HG03520 (cell line): ENCODE results near the gene MPPED1.

ENCODE experiments used
- ATAC-seq: cut with Tn5 transposase; IDR thresholded peaks from one replicate; pipeline ENCODE4 v1.9.1; 2021; ENCODE audit warnings: mild to moderate bottlenecking, moderate library complexity; ENCODE audit not compliant: unreplicated experiment

Gene MPPED1

DNA sequence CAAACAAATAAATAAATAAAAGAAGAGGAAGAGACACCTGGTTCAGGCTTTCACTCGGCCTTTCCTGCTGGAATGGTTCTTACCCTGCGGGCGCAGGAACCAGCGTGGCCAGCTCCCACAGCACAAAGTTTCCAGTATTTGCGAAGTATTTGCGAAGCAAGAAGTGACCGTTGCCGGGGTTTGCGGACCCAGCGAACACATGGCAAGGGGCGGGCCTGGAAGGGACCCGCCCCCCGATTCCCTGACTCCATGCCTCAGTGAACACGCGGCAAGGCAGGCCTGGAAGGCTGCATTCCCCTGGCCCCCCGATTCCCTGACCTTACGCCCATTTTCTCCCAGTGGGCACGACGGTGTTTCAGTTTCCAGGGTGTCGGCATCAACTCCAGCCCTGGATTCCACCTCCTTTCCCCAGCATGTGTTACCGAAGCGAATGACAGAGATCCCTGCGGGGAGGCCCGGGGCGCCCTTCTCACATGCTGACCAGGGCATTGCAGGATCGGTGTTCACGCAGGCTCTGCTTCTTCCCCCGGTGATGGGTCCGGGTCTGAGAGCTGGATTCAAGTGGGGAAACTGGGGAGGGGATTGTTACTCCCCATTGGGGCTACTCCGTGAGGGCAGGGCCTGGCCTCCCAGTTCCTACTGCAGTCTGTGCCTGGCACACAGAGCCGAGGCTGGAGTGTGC lies 102.8 kb downstream of the MPPED1 start:
- ATAC-seq = no peak

DNA sequence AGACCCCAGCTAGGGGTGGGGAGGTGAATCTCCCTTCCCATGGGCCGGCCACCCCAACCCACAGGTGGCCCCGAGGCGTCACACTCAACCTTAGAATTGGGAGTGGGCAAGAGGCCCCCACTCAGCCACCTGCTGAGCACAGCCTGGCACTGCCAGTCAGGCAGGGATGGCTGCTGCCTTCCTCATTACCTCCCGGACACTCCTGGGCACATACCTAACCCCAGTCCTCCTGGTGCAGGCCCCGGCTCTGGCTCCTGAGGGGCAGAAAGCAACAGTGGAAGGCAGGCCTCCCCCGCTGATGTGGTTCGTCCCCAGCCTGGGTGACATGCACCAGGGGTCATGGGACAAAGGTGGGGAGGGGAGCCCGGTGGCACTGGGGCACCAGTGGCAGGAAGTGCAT lies 103.6 kb downstream of the MPPED1 start:
- ATAC-seq = no peak

DNA sequence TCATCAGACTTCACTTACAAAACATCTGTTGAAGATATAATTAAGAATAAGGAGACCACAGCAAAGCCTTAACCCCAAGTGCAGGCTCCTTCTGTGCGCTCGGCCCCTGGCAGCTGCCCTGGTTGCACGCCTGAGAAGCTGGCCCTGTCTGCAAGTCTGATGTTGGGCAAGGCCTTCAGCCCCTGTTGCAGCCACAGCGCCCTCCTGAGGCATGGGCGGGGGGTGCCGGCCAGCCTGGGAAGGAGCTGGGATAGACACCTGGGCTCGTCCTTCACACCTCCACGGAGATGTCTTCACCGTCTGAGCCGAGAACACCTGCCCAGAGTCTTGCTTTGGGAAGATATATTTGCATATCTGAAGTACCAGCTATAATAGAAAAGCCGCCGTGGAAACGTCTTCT lies 104.1 kb downstream of the MPPED1 start:
- ATAC-seq = no peak

DNA sequence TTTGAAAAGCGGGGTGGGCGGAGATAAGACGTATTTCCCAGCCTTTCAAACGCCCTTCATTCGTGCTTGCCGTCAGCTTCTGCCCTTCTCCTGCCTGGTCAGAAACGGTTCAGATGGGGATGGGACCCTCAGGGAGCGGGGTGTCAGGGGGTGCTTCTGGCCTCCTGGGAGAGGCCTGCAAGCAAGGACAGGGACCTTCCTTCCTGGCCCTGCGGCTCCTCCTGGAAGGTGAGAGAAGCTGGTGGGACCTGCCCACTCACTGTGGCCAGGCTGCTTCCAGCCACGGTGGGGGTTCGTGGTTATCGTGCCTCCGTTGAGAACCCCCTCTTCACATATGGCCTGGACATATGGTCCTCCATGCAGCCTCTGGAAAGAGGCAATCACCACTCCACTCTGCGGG lies 104.6 kb downstream of the MPPED1 start:
- ATAC-seq = no peak

DNA sequence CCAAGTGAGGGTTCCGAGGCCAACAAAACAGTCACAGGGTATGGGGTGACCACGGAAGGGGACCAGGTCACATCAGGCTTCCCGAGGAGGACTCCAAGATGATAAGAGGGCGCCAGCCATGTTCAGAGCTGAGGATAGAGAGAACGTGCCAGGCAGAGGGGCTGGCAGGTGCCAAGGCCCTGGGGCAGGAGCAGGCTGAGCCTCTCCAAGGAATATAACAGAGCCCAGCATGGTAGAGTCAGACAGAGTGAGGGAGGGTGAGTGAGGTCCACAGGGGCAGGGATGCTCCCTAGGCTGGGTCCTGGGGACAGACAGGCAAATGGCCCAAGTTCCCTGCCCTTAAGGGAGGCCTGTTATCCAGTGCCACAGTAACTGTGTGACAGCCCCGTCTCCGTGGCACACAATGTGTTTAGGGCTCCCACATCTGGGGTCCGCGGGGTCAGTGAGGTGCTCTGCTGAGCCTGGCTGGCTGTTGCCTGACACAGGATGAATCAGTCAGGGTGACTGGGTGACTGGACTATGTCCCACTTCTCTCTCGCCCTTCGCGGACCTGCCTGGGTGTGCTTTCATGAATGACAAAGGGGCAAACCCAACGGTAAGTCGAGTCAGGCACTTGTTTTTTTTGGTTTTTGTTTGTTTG lies 105.3 kb downstream of the MPPED1 start:
- no peak for ATAC-seq

DNA sequence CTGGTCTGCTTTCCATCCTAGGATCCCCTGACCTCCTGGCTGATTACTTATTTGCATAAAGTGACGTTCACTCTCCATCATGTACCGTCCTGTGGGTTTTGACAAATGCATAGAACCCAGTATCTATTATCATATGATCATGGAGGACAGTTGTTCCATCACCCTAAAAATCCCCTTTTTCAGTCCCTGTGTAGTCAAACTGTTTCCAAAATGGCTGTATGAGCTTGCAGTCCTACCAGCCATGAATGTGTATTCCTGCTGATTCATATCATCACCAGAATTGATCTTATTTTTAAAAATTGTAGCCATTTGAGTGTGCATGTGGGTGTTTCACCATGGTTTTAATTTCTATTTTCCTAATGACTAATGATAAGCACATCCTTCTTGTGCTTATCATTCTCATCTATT lies 108.8 kb downstream of the MPPED1 start:
- no peak for ATAC-seq

DNA sequence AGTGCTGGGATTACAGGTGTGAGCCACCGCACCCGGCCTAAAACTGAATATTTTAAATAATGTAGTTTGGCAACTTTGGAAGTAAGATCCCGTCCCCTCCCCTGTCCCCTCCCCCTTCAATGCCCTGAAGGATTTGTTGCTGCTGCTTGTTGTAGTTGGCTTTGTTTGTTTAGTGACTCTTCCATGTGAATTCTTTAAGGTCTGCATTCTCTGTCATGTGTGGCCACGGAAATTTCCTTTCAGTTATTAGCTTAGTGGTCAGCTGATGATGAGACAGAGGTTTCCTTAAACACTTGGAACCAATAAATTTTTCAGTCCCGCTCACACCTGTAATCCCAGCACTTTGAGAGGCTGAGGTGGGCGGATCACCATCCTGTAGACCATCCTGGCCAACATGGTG lies 109.9 kb downstream of the MPPED1 start:
- no peak for ATAC-seq

DNA sequence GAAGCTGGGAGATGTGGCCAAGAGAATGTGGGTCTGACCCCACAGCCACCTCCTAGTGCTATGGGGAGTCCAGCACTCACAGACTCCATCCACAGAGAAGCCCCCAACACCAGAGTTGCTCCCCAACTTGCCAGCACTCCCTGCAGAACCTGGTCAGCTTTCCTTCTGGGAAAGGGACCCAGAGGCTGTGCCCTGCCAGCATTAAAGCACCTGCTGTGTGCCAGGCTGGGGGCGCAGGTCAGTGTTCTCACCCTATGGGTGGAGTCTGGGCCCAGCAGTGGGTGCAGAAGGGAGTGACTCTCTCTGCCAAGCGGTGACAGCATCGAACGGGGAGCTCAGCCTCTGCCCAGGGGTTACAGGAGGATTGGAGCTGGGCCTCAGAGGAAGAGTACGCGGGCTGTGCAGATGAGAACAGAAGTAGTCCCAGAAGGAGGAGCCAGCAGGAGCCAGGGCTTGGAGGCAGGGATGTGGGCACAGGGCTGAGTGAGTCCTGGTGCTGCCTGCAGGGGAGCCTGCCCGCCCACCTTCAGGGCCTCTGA lies 114.4 kb downstream of the MPPED1 start:
- no peak for ATAC-seq

DNA sequence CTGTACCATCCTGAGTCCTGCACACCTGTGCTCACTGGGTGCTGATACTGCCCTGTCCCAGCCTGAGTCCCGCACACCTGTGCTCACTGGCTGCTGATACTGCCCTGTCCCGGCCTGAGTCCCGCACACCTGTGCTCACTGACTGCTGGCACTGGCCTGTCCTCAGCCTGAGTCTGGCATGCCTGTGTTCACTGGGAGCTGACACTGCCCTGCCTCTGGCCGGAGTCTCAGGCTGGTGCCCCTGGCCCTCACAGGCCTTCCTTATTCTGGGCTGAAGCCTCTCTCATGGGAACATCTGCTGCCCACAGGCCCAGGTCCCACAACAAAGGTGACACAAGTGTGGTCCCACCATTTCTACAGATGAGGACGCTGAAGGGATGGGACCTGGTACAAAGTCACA lies 115.1 kb downstream of the MPPED1 start:
- no peak for ATAC-seq

DNA sequence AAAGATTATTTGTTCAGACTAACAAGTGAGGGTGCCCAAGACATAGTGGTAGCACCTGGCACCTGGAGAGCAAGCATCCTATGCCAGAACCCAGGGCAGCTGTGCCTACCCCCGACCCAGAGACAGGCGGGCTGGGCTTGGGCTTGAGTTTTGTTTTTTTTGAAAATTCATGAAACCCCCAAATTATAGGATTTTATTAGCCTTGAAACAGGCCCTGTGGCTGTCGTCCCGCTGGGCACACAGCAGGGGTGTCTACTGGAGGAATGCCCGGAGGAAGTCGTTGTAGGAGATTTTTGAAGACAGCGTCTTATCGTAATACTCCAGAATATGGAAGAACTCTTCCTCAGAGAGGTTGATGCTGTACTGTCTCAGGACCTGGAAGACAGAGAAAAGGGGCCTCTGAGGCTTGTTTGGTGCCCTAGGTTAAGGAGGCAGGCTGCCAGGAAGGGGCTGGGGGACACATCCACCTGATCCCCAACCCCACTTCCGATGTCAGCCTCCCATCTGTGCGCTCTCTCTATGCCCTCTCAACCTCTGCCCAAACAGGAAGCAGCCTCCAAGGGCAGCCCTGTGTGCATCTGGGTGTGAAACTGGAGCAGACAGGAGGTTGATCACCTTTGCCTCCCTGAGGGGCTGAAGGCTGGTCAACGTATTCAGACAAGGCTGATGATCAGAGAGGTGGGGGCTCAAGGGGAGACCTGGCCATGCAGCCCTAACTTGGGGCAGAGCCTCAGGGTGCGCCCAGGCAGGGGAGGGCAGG lies 117.0 kb downstream of the MPPED1 start:
- no peak for ATAC-seq

DNA sequence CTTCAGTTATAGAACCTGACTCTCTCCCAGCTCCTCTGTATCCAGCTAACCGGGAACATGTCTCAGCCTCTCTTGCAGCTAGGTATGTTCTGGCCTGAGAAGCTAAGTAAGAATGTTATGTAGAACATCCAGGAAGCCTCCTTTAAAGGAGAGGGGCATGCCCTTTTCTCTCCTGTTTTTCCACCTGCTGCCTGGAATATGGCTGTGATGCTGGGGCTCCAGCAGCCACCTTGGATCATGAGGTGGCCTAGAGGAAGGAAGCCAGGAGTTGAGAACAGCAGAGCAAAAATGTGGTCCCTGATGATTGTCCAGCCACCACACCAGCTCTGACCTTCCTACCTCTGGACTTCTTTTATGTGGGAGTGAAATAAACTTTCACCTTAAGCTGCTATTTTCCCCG lies 117.6 kb downstream of the MPPED1 start:
- no peak for ATAC-seq

DNA sequence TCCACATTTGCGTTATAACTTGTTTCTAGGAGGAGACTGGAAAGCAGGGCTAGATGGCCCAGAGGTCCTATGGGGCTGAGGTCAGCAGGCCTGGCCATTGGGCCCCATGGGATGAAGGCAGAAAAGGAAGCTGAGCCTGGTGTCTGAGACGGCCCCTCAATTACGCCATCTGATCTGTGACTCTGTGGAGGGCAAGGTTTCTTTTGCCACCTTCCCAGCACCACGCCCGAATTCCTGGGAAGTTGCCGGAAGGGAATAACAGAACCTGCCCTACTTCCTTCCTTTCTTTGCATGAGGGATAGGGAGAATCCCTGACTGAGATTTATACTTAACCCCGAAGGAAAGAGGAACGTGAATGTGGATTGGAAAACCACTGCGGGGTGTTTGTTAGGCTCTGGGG lies 118.1 kb downstream of the MPPED1 start:
- ATAC-seq = no peak

DNA sequence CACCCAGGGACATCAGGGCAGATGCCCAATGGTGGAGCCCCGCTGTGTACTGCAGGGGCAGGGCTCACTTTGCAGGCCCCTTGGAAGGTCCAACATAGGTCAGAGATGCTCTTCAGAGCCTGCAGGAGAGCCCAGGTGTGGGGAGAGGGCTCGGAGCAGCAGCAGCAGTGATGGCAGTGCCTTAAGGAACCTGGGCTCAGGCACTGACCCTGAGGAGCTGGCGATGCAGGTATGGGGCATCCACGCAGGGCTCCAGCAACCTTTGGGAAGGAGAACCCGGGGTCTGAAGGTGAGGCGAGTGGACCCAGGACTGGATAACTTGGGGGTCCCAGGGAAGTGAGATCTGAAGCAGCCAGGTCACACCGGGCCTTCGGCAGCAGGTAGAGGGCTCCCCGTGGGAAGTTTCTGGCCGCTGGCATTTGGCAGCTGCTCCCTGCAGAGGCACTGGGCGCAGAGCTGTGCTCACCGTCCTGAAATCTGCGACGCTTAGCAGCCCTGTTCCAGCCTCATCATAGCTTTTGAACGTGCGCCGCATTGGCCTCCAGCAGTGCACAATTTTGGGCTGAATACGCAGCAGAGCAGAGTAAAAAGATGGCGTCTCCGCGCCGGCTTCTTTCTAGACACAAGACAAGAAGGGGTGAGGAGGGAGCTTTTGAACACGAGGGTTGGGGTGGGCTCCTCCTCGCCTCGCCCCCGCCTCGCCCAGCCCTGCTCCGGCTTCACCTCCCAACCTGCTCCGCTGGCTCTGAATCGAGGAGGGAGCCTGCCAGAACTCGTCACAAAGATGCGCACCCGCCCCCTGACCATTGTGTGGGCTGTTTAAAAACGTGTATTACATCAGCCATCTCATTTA lies 118.8 kb downstream of the MPPED1 start:
- ATAC-seq = no peak

DNA sequence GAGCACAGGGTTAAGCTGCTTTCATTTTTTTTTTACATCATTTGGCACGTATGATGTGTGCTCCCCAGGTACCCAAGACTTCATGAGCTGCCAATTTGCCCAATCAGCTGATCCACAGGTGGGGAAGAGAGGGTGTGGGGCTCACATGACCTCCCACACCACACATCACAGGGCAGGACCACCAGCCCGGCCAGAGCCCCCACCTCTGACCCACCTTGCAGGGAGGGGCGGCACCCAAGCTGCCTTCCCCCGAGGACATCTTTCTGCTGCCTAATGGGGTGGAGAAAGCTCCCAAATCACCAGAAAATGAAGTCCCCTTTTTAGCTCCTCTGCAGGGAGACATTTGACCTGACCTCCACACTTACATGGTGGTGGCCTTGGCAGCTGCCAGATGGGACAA lies 119.8 kb downstream of the MPPED1 start:
- no peak for ATAC-seq

DNA sequence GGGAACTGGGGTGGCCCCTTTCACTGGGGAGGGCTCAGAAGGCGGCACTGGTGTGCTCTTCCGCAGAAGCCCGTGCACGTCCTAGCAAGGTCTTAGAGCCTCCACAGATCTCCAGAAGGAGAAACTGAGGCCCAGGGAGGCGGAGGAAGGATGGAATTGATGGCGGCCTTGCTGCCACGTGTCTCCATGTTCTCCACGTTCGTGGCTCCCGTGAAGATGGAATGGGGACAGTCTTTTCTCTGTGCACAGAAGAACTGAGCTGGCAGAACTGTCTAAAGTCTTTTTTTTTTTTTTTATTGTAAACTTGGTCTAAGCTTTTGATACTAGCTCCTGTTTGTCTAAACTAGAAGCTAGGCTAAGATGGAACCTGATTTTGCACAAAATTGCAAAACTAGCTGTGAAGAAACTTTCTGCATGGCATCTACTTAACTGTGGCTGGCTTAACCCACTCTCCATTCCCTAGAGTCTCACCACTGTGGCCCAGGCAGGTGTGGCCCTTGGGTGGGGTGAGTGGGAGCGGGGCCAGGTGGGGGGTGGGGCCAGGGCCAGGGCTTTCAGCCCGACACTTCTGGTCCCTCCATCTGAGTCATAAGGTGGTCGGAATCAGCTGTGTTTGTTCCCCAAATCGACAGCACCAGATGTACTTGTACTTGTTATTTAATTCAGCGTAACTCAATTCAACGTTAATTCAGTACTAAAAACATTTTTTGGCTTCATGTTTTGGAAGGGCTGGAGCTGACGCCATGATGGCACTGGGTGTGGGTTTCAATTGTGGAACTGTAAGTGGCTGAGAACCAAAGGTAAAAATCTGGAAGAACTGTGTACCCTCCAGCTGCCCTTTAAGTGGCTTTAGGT lies 120.7 kb downstream of the MPPED1 start:
- no peak for ATAC-seq

DNA sequence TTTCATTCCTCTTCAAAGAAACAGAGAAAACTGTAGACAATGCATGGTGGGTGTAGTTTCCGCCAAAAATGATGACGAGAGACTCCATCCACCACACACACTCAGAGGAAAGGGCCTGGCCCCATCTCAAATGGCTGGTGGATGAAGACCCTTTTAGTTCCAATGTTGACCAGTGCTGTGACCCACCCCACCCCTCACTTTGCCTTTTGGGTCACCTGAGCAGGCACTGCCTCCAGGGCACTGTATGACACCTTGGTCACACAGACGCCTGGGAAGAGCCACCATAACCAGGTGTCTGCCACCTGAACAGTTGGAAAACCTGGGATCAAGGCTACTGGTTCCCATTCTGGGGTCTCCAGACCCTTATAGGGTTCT lies 121.3 kb downstream of the MPPED1 start:
- no peak for ATAC-seq

DNA sequence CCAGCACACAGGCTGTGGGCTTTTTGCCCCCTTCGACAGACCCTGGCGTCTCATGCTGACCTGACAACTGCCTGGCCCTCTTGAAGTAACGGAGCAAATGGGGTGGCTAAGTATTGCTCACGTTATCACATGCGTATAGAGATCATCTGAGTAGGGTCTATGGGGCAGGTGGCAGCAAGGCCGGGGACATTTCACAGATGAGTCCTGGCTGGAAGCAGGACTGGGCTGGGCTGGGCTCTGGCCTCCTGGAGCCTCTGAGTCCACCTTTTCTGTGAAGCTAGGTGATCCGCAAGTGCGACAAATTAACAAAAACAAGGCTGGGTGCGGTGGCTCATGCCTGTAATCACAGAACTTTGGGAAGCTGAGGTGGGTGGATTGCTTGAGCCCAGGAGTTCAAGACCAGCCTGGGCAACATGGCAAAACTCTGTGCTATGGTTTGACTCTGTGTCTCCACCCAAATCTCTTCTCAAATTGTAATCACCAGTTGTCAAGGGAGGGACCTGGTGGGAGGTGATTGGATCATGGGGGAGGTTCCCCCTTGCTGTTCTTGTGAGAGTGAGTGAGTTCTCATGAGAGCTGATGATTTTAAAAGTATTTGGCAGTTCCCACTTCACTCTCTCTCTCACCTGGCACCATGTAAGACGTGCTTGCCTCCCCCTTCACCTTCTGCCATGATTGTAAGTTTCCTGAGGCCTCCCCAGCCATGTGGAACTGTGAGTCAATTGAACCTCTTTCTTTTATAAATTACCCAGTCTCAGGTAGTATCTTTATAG lies 122.0 kb downstream of the MPPED1 start:
- no peak for ATAC-seq

DNA sequence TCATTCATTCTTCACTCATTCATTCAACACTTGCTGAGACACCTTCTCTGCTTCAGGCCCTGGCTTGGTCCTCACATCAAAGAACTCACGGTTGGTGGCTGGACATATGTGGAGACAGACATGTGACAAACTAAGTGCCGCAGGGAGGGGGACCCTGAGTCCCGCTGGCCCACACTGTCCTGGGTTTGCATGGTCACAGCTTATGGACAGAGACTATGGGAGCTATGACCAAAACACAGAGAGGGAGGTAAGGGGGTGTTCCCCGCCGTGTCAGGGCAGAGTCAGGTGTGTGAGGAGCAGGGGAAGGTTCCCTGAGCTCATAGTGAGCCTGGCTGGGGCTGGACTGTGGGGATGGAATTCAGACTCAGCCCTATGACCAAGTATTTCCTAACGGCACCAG lies 123.1 kb downstream of the MPPED1 start:
- ATAC-seq = no peak

DNA sequence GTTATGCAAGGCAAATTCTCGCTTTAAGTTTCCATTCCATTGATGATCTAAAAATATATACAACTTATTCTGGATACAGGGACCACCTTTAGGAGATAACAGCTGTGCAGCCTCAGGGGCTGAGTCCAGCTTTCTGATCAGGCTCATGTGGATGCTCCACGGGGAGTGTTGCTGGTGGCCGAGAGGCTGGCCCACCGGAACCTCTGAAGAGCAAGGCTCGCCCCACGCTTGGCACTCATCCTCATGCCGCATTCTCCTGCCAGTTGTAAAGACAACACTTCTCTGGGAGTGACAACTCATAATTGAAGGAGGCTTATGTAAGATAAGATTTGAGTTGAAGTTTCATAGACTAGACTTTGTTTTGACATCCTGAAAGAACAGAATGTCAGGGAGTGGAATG lies 123.5 kb downstream of the MPPED1 start:
- ATAC-seq = no peak
